Measurements from ENCODE around the gene ZNF555.

The ZNF555 gene

DNA sequence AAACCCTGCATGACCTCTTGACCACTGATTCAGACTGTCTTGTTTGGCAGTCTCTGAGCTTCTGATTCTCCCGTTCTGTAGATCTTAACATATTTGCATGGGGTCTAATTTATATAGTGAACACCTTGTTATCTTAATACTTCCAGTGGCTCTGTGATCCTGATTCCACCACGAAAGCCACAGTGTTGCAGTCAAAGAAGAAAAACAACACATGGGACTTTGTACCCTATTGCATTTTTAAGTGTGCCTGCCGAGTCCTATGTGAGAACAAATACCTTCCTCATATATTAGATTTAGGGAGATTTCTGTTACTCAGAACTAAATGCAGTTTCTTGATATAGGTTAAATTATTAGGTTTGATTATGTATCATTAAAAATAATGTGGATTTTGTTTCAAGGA, 13.6 kb downstream of the ZNF555 start:
- no peak overlapping the region for H3K4me3 ChIP-seq (ENCODE audit: low read depth in 1 of 2, low read length in 2 of 2)
- H3K27me3 ChIP-seq (ENCODE audit: insufficient read depth, low read length, poor library complexity), result no peaks in the 10 kb centered on the region
- DNase-seq, result no peak
- H3K79me2 ChIP-seq (ENCODE audit: insufficient read depth, low read length), result peaks cover 6% of the 10 kb centered on the region; the same call in 1 of the 2 replicates
- TF ChIP-seq, protein P1, sequence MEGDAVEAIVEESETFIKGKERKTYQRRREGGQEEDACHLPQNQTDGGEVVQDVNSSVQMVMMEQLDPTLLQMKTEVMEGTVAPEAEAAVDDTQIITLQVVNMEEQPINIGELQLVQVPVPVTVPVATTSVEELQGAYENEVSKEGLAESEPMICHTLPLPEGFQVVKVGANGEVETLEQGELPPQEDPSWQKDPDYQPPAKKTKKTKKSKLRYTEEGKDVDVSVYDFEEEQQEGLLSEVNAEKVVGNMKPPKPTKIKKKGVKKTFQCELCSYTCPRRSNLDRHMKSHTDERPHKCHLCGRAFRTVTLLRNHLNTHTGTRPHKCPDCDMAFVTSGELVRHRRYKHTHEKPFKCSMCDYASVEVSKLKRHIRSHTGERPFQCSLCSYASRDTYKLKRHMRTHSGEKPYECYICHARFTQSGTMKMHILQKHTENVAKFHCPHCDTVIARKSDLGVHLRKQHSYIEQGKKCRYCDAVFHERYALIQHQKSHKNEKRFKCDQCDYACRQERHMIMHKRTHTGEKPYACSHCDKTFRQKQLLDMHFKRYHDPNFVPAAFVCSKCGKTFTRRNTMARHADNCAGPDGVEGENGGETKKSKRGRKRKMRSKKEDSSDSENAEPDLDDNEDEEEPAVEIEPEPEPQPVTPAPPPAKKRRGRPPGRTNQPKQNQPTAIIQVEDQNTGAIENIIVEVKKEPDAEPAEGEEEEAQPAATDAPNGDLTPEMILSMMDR (IDR thresholded peaks at IDR 0.05; ENCODE audit: borderline replicate concordance, extremely low read depth, low read length, poor library complexity, severe bottlenecking), result no peak
- no peak for TF ChIP-seq EZH2 (IDR thresholded peaks at IDR 0.05; ENCODE audit: borderline replicate concordance, low read depth, low read length, severe bottlenecking)
- peaks cover 38% of the 10 kb centered on the region for H3K9me3 ChIP-seq (ENCODE audit: insufficient read depth, low read length, severe bottlenecking)
- no peak for ATAC-seq (ENCODE audit: insufficient read depth, low read depth)
- H3K36me3 ChIP-seq (ENCODE audit: insufficient read depth, low read length), result peaks cover 57% of the 10 kb centered on the region
- no peaks in the 10 kb centered on the region for H4K20me1 ChIP-seq (ENCODE audit: insufficient read depth, low read length)
- H3K9ac ChIP-seq (ENCODE audit: low read depth, low read length), result no peak overlapping the region
- H3K27ac ChIP-seq (ENCODE audit: low read length), result no peak overlapping the region
- no peak overlapping the region for H2AFZ ChIP-seq (ENCODE audit: low read depth, low read length)
- no peak overlapping the region for H3K4me2 ChIP-seq (ENCODE audit: insufficient read depth, low read length)
- H3K4me1 ChIP-seq (ENCODE audit: insufficient read depth, low read length), result peaks cover 25% of the 10 kb centered on the region

DNA sequence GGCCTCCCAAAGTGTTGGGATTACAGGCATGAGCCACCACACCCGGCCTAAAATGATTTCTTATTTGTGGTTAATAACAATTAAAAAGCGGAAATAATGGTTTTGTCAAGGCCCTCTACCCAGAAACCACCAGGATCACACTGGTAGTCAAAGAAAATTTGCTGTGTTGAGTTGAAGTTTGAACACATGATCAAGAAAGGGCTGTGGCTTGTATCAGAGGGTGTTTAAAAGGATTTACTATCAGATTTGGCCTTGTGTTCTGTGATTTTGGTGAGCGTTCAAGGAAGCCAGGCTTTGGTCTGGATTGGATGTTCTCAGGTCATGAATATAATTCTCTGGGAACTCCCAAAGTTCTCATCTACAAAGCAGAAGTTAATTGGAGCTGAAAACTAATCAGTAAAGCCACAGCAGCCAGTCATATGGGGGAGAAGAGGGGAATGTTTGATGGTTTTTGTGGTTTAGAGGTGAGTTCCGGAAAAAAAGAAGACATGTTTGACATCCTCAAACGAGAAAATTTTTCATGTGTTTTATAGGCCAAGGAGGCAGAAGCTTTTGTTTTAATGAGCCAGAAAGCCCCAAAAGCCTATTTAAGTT, 15.3 kb downstream of the ZNF555 start:
- peaks cover 25% of the 10 kb centered on the region for H3K4me1 ChIP-seq (ENCODE audit: insufficient read depth, low read length)
- peak; percentile 29 for DNase-seq
- H3K4me3 ChIP-seq (ENCODE audit: low read depth in 1 of 2, low read length in 2 of 2), result no peak overlapping the region
- no peaks in the 10 kb centered on the region for H3K79me2 ChIP-seq (ENCODE audit: insufficient read depth, low read length)
- no peak overlapping the region for H3K9ac ChIP-seq (ENCODE audit: low read depth, low read length)
- peaks cover 40% of the 10 kb centered on the region for H3K36me3 ChIP-seq (ENCODE audit: insufficient read depth, low read length)
- no peaks in the 10 kb centered on the region for H4K20me1 ChIP-seq (ENCODE audit: insufficient read depth, low read length)
- 0 out of 2 replicates have a peak overlapping the region, but pooled peaks have one; percentile 36 for H3K27ac ChIP-seq (ENCODE audit: low read length)
- no peak overlapping the region for H3K4me2 ChIP-seq (ENCODE audit: insufficient read depth, low read length)
- TF ChIP-seq, protein P1 (IDR thresholded peaks at IDR 0.05; ENCODE audit: borderline replicate concordance, extremely low read depth, low read length, poor library complexity, severe bottlenecking), result no peak
- TF ChIP-seq EZH2 (IDR thresholded peaks at IDR 0.05; ENCODE audit: borderline replicate concordance, low read depth, low read length, severe bottlenecking), result no peak
- no peak overlapping the region for H2AFZ ChIP-seq (ENCODE audit: low read depth, low read length)
- H3K9me3 ChIP-seq (ENCODE audit: insufficient read depth, low read length, severe bottlenecking), result peaks cover 28% of the 10 kb centered on the region
- ATAC-seq (ENCODE audit: insufficient read depth, low read depth), result peak; percentile 80
- H3K27me3 ChIP-seq (ENCODE audit: insufficient read depth, low read length, poor library complexity), result no peaks in the 10 kb centered on the region

DNA sequence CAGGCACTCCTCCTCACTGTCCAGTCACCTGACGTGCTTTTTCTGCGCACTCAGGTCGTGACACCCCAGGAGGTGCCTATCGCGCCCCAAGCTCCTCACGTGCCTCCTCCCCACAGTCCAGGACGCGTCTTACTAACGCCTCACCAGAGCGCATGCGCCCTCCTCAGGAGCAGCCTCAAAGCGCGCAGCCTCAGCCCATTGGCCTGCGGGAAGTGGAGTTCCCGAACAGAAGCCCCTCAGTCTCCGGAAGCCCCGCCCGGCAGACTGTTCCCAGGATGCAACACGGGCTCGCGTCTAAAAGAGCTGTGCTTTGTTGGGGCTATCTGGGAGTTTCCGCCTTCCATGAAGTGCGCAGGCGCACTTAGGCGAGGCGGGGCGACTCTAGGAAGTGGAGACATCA, 17.6 kb downstream of the ZNF555 start:
- Histone ChIP-seq H3K4me1 (ENCODE audit: insufficient read depth, low read length) (peaks cover 27% of the 10 kb centered on the region), H3K9me3 (ENCODE audit: insufficient read depth, low read length, severe bottlenecking) (peaks cover 8% of the 10 kb centered on the region), H3K79me2 (ENCODE audit: insufficient read depth, low read length) (no peaks in the 10 kb centered on the region), H3K4me2 (ENCODE audit: insufficient read depth, low read length) (no peak overlapping the region), H2AFZ (ENCODE audit: low read depth, low read length) (no peak overlapping the region), H3K9ac (ENCODE audit: low read depth, low read length) (no peak overlapping the region), H3K27me3 (ENCODE audit: insufficient read depth, low read length, poor library complexity) (no peaks in the 10 kb centered on the region), H4K20me1 (ENCODE audit: insufficient read depth, low read length) (no peaks in the 10 kb centered on the region), H3K36me3 (ENCODE audit: insufficient read depth, low read length) (peaks cover 17% of the 10 kb centered on the region), H3K4me3 (ENCODE audit: low read depth in 1 of 2, low read length in 2 of 2) (no peak overlapping the region), H3K27ac (ENCODE audit: low read length) (no peak overlapping the region)
- ATAC-seq (ENCODE audit: insufficient read depth, low read depth) (no peak), DNase-seq (no peak)
- TF ChIP-seq EZH2 (IDR thresholded peaks at IDR 0.05; ENCODE audit: borderline replicate concordance, low read depth, low read length, severe bottlenecking), result no peak
- TF ChIP-seq, protein P1 (IDR thresholded peaks at IDR 0.05; ENCODE audit: borderline replicate concordance, extremely low read depth, low read length, poor library complexity, severe bottlenecking), result peak; percentile 18

Data from DND-41 (cell line).